ENCODE data around the gene RAD51B.

RAD51B gene

GRCh38 chr14:68650404-68650994 lies 830.9 kb downstream of the RAD51B start:
- peaks cover 3% of the 10 kb centered on the region for H3K4me1 ChIP-seq (ENCODE audit: insufficient read depth, insufficient read length)
- H3K27me3 ChIP-seq (ENCODE audit: insufficient read depth, insufficient read length): no peaks in the 10 kb centered on the region
- H3K9ac ChIP-seq (ENCODE audit: insufficient read length, low read depth): no peak overlapping the region
- no peak for DNase-seq (ENCODE audit: low read depth, low spot score)
- no peaks in the 10 kb centered on the region for H3K36me3 ChIP-seq (ENCODE audit: insufficient read depth, insufficient read length, low read length)
- H3K9me3 ChIP-seq (ENCODE audit: insufficient read depth, low read length): no peaks in the 10 kb centered on the region
- TF ChIP-seq SUZ12 (IDR thresholded peaks at IDR 0.05; ENCODE audit: extremely low read depth, insufficient read depth, insufficient read length): no peak
- TF ChIP-seq ZNF274 (IDR thresholded peaks at IDR 0.05; ENCODE audit: low read depth, low read length): no peak
- no peak for TF ChIP-seq YY1 (IDR thresholded peaks at IDR 0.05; ENCODE audit: insufficient read depth, insufficient read length)
- no peak overlapping the region for H3K4me3 ChIP-seq (ENCODE audit: insufficient read length, low read depth)

DNA sequence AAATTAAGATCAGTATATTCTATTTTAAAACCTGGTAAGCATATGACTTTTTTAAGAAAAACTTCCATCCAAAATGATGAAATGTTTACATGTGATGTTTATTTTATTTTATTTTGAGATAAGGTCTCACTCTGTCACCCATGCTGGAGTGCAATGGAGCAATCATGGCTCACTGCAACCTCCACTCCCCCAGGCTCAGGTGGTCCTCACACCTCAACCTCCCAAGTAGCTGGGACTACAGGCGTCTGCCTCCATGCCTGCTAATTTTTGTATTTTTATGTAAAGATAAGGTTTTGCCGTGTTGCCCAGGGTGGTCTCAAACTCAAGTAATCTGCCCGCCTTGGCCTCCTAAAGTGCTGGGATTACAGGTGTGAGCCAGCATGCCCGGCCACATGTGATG lies 831.5 kb downstream of the RAD51B start:
- Histone ChIP-seq H3K27me3 (ENCODE audit: insufficient read depth, insufficient read length) (no peaks in the 10 kb centered on the region), H3K9ac (ENCODE audit: insufficient read length, low read depth) (no peak overlapping the region), H3K4me3 (ENCODE audit: insufficient read length, low read depth) (no peak overlapping the region), H3K4me1 (ENCODE audit: insufficient read depth, insufficient read length) (peaks cover 3% of the 10 kb centered on the region), H3K36me3 (ENCODE audit: insufficient read depth, insufficient read length, low read length) (no peaks in the 10 kb centered on the region), H3K9me3 (ENCODE audit: insufficient read depth, low read length) (no peaks in the 10 kb centered on the region)
- TF ChIP-seq ZNF274 (IDR thresholded peaks at IDR 0.05; ENCODE audit: low read depth, low read length): no peak
- no peak for TF ChIP-seq SUZ12 (IDR thresholded peaks at IDR 0.05; ENCODE audit: extremely low read depth, insufficient read depth, insufficient read length)
- no peak for TF ChIP-seq YY1 (IDR thresholded peaks at IDR 0.05; ENCODE audit: insufficient read depth, insufficient read length)
- DNase-seq (ENCODE audit: low read depth, low spot score): no peak

- Histone ChIP-seq H3K36me3 (ENCODE audit: insufficient read depth, insufficient read length, low read length) (no peaks in the 10 kb centered on the region), H3K4me1 (ENCODE audit: insufficient read depth, insufficient read length) (peaks cover 3% of the 10 kb centered on the region), H3K4me3 (ENCODE audit: insufficient read length, low read depth) (no peak overlapping the region), H3K27me3 (ENCODE audit: insufficient read depth, insufficient read length) (no peaks in the 10 kb centered on the region), H3K9me3 (ENCODE audit: insufficient read depth, low read length) (no peaks in the 10 kb centered on the region), H3K9ac (ENCODE audit: insufficient read length, low read depth) (no peak overlapping the region)
- no peak for DNase-seq (ENCODE audit: low read depth, low spot score)
- TF ChIP-seq SUZ12 (IDR thresholded peaks at IDR 0.05; ENCODE audit: extremely low read depth, insufficient read depth, insufficient read length): no peak
- no peak for TF ChIP-seq ZNF274 (IDR thresholded peaks at IDR 0.05; ENCODE audit: low read depth, low read length)
- TF ChIP-seq YY1 (IDR thresholded peaks at IDR 0.05; ENCODE audit: insufficient read depth, insufficient read length): no peak
These were observed 832.3 kb downstream of the RAD51B start for GRCh38 chr14:68651652-68652432.

- Histone ChIP-seq H3K4me3 (ENCODE audit: insufficient read length, low read depth) (no peak overlapping the region), H3K4me1 (ENCODE audit: insufficient read depth, insufficient read length) (peaks cover 3% of the 10 kb centered on the region), H3K27me3 (ENCODE audit: insufficient read depth, insufficient read length) (no peaks in the 10 kb centered on the region), H3K9ac (ENCODE audit: insufficient read length, low read depth) (no peak overlapping the region), H3K36me3 (ENCODE audit: insufficient read depth, insufficient read length, low read length) (no peaks in the 10 kb centered on the region), H3K9me3 (ENCODE audit: insufficient read depth, low read length) (no peaks in the 10 kb centered on the region)
- DNase-seq (ENCODE audit: low read depth, low spot score): no peak
- TF ChIP-seq YY1 (IDR thresholded peaks at IDR 0.05; ENCODE audit: insufficient read depth, insufficient read length) (no peak), SUZ12 (IDR thresholded peaks at IDR 0.05; ENCODE audit: extremely low read depth, insufficient read depth, insufficient read length) (no peak), ZNF274 (IDR thresholded peaks at IDR 0.05; ENCODE audit: low read depth, low read length) (no peak)
These were observed 832.8 kb downstream of the RAD51B start for GRCh38 chr14:68652433-68652690.

DNA sequence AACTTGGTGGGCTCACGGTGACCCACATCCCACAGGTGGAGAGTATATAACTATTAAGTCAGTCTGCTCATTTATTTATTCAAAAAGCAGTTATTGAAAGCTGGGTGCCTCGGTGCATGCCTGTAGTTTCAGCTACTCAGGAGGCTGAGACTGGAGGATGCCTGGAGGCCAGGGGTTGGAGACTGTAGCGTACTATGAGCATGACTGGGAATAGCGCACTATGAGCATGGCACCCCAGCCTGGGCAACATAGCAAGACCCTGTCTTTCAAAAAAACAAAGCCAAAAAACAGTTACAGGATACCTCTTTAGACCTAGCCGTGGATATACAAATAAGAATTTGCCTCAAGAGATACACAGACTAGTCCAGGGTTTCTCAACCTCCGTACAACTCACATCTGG lies 833.5 kb downstream of the RAD51B start:
- no peaks in the 10 kb centered on the region for H3K27me3 ChIP-seq (ENCODE audit: insufficient read depth, insufficient read length)
- TF ChIP-seq YY1 (IDR thresholded peaks at IDR 0.05; ENCODE audit: insufficient read depth, insufficient read length) (no peak), SUZ12 (IDR thresholded peaks at IDR 0.05; ENCODE audit: extremely low read depth, insufficient read depth, insufficient read length) (no peak), ZNF274 (IDR thresholded peaks at IDR 0.05; ENCODE audit: low read depth, low read length) (no peak)
- peaks cover 3% of the 10 kb centered on the region for H3K4me1 ChIP-seq (ENCODE audit: insufficient read depth, insufficient read length)
- DNase-seq (ENCODE audit: low read depth, low spot score): no peak
- no peaks in the 10 kb centered on the region for H3K36me3 ChIP-seq (ENCODE audit: insufficient read depth, insufficient read length, low read length)
- H3K4me3 ChIP-seq (ENCODE audit: insufficient read length, low read depth): no peak overlapping the region
- no peaks in the 10 kb centered on the region for H3K9me3 ChIP-seq (ENCODE audit: insufficient read depth, low read length)
- H3K9ac ChIP-seq (ENCODE audit: insufficient read length, low read depth): no peak overlapping the region

GRCh38 chr14:68653804-68654203 lies 834.2 kb downstream of the RAD51B start:
- no peak for DNase-seq (ENCODE audit: low read depth, low spot score)
- H3K27me3 ChIP-seq (ENCODE audit: insufficient read depth, insufficient read length): no peaks in the 10 kb centered on the region
- H3K4me1 ChIP-seq (ENCODE audit: insufficient read depth, insufficient read length): peaks cover 3% of the 10 kb centered on the region
- H3K9ac ChIP-seq (ENCODE audit: insufficient read length, low read depth): no peak overlapping the region
- no peak for TF ChIP-seq ZNF274 (IDR thresholded peaks at IDR 0.05; ENCODE audit: low read depth, low read length)
- TF ChIP-seq SUZ12 (IDR thresholded peaks at IDR 0.05; ENCODE audit: extremely low read depth, insufficient read depth, insufficient read length): no peak
- no peak for TF ChIP-seq YY1 (IDR thresholded peaks at IDR 0.05; ENCODE audit: insufficient read depth, insufficient read length)
- no peak overlapping the region for H3K4me3 ChIP-seq (ENCODE audit: insufficient read length, low read depth)
- H3K9me3 ChIP-seq (ENCODE audit: insufficient read depth, low read length): no peaks in the 10 kb centered on the region
- no peaks in the 10 kb centered on the region for H3K36me3 ChIP-seq (ENCODE audit: insufficient read depth, insufficient read length, low read length)

DNA sequence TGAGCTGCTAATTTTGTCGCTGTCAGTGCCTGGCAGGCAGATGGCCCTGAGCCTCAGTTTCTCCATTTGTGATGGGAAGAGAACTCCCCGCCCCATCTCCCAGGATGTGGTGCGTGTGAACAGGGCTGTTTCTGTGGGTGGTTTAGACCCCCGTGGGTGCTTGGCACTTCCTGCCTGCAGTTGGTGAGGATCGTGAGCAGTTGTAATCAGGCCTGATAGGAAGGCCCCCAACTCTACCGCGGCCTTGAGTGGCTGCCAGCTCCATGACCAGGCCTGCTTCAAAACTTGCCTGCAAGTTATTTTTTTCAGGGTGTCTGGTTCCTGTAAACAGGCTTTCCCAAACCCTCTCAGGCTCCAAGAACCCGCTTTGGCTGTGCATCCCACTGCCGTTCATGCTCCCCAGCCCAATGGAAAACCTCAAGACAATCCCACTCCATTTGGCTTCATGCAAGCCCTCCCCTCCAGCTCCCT lies 834.9 kb downstream of the RAD51B start:
- H3K27me3 ChIP-seq (ENCODE audit: insufficient read depth, insufficient read length): no peaks in the 10 kb centered on the region
- TF ChIP-seq SUZ12 (IDR thresholded peaks at IDR 0.05; ENCODE audit: extremely low read depth, insufficient read depth, insufficient read length): no peak
- H3K4me3 ChIP-seq (ENCODE audit: insufficient read length, low read depth): no peak overlapping the region

More for the DNA sequence above, 834.9 kb downstream of the RAD51B start:
- Histone ChIP-seq H3K4me1 (ENCODE audit: insufficient read depth, insufficient read length) (peaks cover 5% of the 10 kb centered on the region), H3K9me3 (ENCODE audit: insufficient read depth, low read length) (no peaks in the 10 kb centered on the region), H3K9ac (ENCODE audit: insufficient read length, low read depth) (no peak overlapping the region), H3K36me3 (ENCODE audit: insufficient read depth, insufficient read length, low read length) (no peaks in the 10 kb centered on the region)
- no peak for DNase-seq (ENCODE audit: low read depth, low spot score)
